Stimulated activated CD8-positive, alpha-beta memory T cell treated with anti-CD3 and anti-CD28 coated beads, Interleukin-12 subunit alpha, Interleukin-12 subunit beta, amount 100 ng/mL, for 24 hours (primary cell): Measurements from ENCODE around the gene DRICH1.
"Not testable (repeated sequence)": the region's sequence is repeated elsewhere in the genome, so short reads cannot be mapped to it uniquely, and the experiment has no call there.

Experiments
- DNase-seq: peaks from one replicate; pipeline ENCODE4 v3.0.0-alpha.2; 2020; ENCODE audit errors: extremely low read depth

The DRICH1 gene

GRCh38 chr22:23566705-23567475 is 65.2 kb downstream of the DRICH1 start:
- DNase-seq = no peak

GRCh38 chr22:23565915-23566704 is 66.0 kb downstream of the DRICH1 start:
- no peak for DNase-seq

- no peak for DNase-seq
Measured at GRCh38 chr22:23565305-23565914, 66.7 kb downstream of the DRICH1 start.

GRCh38 chr22:23564276-23564675 is 67.8 kb downstream of the DRICH1 start:
- DNase-seq = no peak

- DNase-seq = no peak
Measured at GRCh38 chr22:23563111-23563510, 69.0 kb downstream of the DRICH1 start.

- no peak for DNase-seq
Measured at GRCh38 chr22:23562186-23562585, 69.9 kb downstream of the DRICH1 start.

- DNase-seq = not testable (repeated sequence)
Measured at GRCh38 chr22:23561025-23561510, 71.1 kb downstream of the DRICH1 start.

- DNase-seq = not testable (repeated sequence)
Measured at GRCh38 chr22:23560215-23560614, 71.9 kb downstream of the DRICH1 start.
